Measurements from ENCODE around the gene SLC7A10. TPM values are rescaled to one million over a fixed set of nuclear protein-coding genes. Genes with fewer than 3 reads are reported as not detected.
"Not testable (repeated sequence)": the region's sequence is repeated elsewhere in the genome, so short reads cannot be mapped to it uniquely, and the experiment has no call there.

SLC7A10 gene
- total RNA-seq, 6 experiments from 2014 or later, result not detected

DNA sequence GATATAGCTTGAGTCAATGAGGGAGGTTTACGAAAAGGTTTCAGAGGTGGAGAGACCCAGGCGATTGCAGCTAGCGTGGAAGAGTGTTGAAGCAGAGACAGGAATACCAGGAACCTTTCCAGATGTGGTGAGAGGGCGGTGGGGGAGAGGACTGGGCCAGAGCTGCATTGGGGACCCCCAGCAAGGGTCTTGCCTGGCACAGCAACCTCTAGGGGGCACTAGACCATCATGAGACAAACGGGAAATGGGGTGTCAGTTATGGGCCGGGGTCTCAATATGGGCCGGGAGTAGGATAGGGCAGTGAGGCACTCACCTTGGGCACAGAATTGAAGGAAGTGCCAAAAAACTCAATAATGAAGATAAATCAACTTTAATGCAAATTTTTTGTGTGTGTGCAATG, 33.6 kb downstream of the SLC7A10 start:
- no peaks in the 10 kb centered on the region for H3K36me3 Mint-ChIP-seq (ENCODE audit: low read depth)
- TF ChIP-seq, protein P1, sequence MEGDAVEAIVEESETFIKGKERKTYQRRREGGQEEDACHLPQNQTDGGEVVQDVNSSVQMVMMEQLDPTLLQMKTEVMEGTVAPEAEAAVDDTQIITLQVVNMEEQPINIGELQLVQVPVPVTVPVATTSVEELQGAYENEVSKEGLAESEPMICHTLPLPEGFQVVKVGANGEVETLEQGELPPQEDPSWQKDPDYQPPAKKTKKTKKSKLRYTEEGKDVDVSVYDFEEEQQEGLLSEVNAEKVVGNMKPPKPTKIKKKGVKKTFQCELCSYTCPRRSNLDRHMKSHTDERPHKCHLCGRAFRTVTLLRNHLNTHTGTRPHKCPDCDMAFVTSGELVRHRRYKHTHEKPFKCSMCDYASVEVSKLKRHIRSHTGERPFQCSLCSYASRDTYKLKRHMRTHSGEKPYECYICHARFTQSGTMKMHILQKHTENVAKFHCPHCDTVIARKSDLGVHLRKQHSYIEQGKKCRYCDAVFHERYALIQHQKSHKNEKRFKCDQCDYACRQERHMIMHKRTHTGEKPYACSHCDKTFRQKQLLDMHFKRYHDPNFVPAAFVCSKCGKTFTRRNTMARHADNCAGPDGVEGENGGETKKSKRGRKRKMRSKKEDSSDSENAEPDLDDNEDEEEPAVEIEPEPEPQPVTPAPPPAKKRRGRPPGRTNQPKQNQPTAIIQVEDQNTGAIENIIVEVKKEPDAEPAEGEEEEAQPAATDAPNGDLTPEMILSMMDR (IDR thresholded peaks at IDR 0.05), result peak; percentile 57
- no peak overlapping the region for H3K27ac Mint-ChIP-seq
- no peak for DNase-seq
- no peaks in the 10 kb centered on the region for H3K9me3 Mint-ChIP-seq
- peaks cover 17% of the 10 kb centered on the region for H3K27me3 Mint-ChIP-seq (ENCODE audit: insufficient read depth)
- H3K4me3 Mint-ChIP-seq, result no peak overlapping the region
- H3K4me1 Mint-ChIP-seq (ENCODE audit: low read depth), result no peaks in the 10 kb centered on the region

DNA sequence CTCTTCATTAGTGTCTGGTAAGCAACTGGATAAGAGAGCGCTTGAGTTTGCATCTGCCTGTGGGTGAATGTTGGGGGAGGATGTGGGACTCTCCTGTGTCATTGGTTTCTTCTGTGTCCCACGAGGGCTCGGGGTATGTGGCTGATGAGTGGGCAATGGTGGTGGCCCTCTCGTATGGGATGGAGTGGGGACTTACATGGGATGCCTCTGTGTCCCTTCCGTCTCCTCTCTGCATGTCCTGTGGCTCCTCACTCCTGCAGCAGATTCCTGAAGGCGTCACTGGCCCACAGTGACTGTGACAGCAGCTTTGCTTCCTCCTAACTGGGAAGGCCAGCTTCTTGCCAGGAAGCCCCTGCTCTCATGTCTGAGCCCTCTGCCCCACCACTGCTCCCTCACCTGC, 34.1 kb downstream of the SLC7A10 start:
- DNase-seq, result no peak
- H3K36me3 Mint-ChIP-seq (ENCODE audit: low read depth), result no peaks in the 10 kb centered on the region
- no peak overlapping the region for H3K4me3 Mint-ChIP-seq
- no peaks in the 10 kb centered on the region for H3K9me3 Mint-ChIP-seq
- TF ChIP-seq, protein P1 (IDR thresholded peaks at IDR 0.05), result no peak
- H3K27ac Mint-ChIP-seq, result no peak overlapping the region
- H3K4me1 Mint-ChIP-seq (ENCODE audit: low read depth), result no peaks in the 10 kb centered on the region
- peaks cover 17% of the 10 kb centered on the region for H3K27me3 Mint-ChIP-seq (ENCODE audit: insufficient read depth)

GRCh38 chr19:33191092-33191491, 34.6 kb downstream of the SLC7A10 start:
- H3K36me3 Mint-ChIP-seq (ENCODE audit: low read depth); H3K4me3 Mint-ChIP-seq; H3K27ac Mint-ChIP-seq; DNase-seq; H3K9me3 Mint-ChIP-seq; H3K4me1 Mint-ChIP-seq (ENCODE audit: low read depth): not testable (repeated sequence)
- peaks cover 17% of the 10 kb centered on the region for H3K27me3 Mint-ChIP-seq (ENCODE audit: insufficient read depth)

DNA sequence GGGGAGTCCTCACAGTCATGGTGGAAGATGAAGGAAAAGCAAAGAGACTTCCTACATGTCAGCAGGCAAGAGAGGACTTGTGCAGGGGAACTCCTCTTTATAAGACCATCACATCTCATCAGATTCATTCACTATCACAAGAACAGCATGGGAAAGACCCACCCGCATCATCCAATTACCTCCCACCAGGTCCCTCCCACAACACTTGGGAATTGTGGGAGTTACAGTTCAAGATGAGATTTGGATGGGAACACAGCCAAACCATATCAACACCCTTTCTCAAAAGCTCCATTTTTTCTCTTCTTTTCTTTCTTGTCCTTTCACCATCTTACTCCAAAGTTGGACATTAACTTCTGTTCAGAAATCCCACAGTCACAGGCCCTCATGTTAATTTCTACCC, 36.2 kb downstream of the SLC7A10 start:
- Mint-ChIP-seq H3K9me3 (no peaks in the 10 kb centered on the region), H3K27me3 (ENCODE audit: insufficient read depth) (peaks cover 17% of the 10 kb centered on the region), H3K27ac (no peak overlapping the region), H3K4me1 (ENCODE audit: low read depth) (no peaks in the 10 kb centered on the region), H3K36me3 (ENCODE audit: low read depth) (no peaks in the 10 kb centered on the region), H3K4me3 (no peak overlapping the region)
- TF ChIP-seq, protein P1 (IDR thresholded peaks at IDR 0.05), result no peak
- DNase-seq, result no peak

DNA sequence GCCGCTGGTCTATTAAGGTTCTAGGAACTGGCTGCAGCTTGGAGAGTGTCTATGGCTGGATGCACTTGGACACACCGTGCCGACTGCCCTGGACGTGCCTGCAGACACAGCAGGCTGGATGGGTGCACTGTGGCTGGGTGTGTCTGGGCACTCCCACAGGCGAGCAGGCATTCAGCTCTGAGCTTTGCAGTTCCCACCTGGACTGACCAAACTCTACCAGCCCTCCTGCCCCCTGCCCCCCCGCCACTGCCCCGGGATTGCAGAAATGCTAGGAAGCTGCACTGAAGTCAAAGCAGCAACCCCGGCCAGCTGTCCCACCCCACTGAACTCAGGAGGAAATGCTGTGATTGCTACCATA, 38.5 kb downstream of the SLC7A10 start:
- Mint-ChIP-seq H3K4me1 (ENCODE audit: low read depth) (peaks cover 5% of the 10 kb centered on the region; the same call in 1 of the 2 replicates), H3K9me3 (no peaks in the 10 kb centered on the region), H3K36me3 (ENCODE audit: low read depth) (no peaks in the 10 kb centered on the region), H3K27ac (no peak overlapping the region), H3K27me3 (ENCODE audit: insufficient read depth) (peaks cover 9% of the 10 kb centered on the region), H3K4me3 (no peak overlapping the region)
- TF ChIP-seq, protein P1 (IDR thresholded peaks at IDR 0.05), result no peak
- no peak for DNase-seq

GRCh38 chr19:33186431-33187182, 39.0 kb downstream of the SLC7A10 start:
- Mint-ChIP-seq H3K9me3 (no peaks in the 10 kb centered on the region), H3K4me3 (no peak overlapping the region), H3K27ac (no peak overlapping the region), H3K4me1 (ENCODE audit: low read depth) (peaks cover 5% of the 10 kb centered on the region; the same call in 1 of the 2 replicates), H3K36me3 (ENCODE audit: low read depth) (no peaks in the 10 kb centered on the region), H3K27me3 (ENCODE audit: insufficient read depth) (peaks cover 8% of the 10 kb centered on the region)
- TF ChIP-seq, protein P1 (IDR thresholded peaks at IDR 0.05), result no peak
- DNase-seq, result no peak
